DMS53 (cell line): ENCODE measurements around the gene STIM2.
A peak's percentile ranks its signal among the peaks of the same experiment; 100 is the strongest.
"Not testable (repeated sequence)": the region's sequence is repeated elsewhere in the genome, so short reads cannot be mapped to it uniquely, and the experiment has no call there.

Experiments used
- DNase-seq: peaks from one replicate; lab custom pipeline; 2025; lab: John Stamatoyannopoulos, UW

Gene STIM2

DNA sequence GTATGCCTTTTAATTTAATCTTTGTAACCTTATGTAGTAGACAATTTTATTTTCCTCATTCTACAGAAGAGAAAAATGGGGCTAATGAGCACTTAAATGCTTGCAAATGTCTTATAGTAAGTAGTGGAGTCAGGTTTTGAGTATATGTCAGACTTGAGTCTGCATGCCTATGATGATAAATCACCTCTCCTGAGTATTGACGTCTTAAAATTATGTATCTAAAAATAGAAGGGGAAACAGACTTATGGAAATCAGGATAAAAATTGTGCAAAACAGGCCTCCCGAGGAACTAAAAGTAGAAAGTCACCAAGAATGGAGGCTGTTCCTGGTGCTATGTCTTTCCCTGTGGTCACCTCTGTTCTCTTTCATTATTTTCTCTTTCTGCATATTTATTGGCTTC, 92.7 kb downstream of the STIM2 start:
- DNase-seq = no peak

GRCh38 chr4:26953770-26954423, 93.3 kb downstream of the STIM2 start:
- no peak for DNase-seq

DNA sequence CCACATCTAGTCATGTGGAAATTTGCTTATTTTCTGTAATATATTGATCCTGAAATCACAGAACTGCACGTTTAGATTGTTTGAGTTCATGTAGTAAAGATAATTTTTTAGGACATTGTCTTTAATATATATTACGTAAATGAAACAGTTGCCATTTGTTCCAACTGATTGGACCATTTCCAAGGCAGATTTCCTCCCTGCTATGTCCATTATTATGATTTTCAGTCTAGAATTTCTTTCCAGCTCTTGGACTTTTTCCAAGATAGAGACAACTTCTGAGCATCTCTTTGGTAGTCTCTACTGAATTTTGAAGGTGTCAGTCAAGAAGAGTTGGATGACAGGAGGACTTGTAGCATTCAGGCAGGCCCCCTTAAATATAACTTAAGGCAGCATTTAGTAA, 94.6 kb downstream of the STIM2 start:
- no peak for DNase-seq

DNA sequence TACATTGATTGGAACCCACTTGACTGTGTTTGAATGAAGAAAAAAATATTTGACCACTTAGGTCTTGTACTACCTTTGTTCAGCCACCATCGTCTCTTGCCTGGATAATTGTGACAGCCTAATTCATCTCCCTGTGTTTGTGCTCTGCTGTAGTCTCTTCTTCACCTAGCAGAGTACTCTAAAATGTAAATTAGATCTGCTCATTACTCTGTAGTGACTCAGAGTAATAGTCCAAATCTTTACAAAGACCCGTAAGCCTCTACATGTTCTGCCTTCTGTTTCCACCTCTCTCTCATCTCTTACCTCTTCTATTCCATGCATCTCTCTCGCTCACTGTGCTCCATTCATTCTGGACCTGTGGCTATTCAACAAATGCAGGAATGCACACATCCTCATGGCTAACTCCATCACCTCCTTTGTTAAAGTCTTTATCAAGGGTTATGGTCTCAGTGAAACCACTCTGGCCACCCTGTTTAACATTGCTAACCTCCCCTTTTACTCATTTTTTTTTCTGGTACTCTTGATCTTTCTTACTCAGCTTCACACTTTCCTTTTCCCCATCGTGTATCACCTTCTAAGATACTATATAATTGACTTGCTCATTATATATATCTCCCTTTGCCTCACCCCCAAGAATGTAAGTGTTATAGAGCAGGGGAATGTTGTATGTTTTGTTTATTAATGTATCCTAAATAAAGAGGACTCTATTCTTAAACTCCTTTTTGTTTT, 98.4 kb downstream of the STIM2 start:
- DNase-seq = no peak

- no peak for DNase-seq
Measured at GRCh38 chr4:26959654-26960047, 99.0 kb downstream of the STIM2 start.

DNA sequence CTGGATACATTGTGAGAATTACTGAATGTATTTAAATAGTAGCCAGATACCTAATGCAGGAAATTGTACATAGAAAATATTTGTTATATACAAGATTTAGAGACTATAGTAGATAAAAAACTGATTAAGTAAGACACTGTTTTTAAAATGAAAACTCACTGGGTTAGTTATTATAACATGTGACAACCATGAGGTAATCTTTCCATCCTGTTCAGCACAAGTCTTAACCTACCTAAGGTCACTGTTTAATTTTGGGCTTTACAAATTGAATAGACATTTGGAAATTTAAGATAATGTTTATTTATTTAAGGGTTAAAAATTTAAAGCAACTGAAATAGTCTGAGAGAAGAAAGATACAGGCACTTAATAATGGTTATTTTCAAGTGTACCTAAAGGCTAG, 102.1 kb downstream of the STIM2 start:
- DNase-seq = no peak

DNA sequence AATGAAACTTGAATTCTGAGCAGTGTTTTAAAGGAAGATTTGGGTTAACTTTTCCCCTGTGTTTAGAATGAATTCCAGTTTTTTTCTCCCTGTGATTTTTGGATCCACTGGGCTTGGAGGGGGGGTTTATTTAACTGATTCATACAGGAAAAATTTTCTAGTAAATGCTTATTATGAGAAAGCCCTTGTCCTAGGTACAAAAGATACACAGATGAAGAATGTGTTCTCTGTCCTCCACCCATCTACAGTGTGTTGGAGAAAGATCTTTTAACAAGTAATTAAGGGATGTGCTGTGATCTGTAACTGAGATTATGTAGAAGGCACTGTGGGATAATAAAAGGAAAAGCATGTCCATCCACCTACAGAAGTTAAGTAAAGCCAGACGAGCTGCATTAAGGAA, 103.9 kb downstream of the STIM2 start:
- no peak for DNase-seq

DNA sequence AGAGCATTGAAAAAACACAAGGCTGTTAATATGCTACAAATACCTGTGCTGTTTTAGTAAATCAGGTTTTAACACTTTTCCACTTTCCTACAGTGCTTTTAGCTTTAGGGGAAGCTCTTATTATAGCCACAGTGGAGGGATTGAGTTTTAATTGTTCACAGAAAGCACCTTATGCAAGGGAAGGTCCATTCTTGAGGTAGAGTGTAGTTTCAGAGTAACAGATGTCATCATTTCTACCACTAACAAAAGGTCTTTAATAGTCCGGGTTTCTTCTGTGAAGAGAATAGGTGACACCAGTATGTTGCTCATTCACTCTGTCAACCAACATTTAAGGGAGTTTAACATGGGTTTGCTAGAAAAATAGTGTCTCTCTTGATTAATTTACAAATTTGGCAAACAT, 104.4 kb downstream of the STIM2 start:
- no peak for DNase-seq

GRCh38 chr4:26975464-26976181, 115.0 kb downstream of the STIM2 start:
- DNase-seq = not testable (repeated sequence)

DNA sequence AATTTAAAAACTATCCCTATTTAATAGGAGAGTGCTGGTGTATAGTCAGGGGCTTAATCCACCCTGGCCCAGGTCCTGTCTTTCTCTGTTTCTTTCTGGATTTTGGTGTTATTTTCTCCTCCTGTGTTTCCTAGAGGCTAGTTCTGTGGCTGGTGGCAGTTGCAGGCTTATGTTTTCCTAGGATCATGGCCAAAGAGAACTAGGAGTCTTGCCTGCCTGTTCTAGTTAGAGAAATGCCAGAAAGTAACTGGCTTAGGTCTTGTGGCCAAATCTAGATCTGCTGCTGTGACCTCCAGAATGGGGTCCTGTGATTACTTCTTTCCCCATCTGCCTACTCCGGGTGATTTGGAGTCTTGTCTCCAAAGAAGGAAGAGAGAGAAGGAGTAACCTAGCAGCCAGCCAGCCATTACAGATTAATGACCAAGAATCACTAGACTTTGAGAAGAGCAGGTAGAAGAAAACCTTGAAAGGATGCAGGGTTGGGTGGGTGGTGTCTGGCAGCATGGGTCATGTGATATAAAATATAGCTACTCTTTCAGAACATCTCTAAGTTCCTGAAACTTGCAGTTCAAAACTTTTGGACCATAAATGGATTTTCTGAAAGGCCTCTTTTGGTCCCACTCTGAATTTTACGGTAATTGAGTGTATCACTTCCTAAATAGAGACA, 117.9 kb downstream of the STIM2 start:
- no peak for DNase-seq

GRCh38 chr4:26984896-26985295, 124.3 kb downstream of the STIM2 start:
- no peak for DNase-seq

GRCh38 chr4:26985873-26986272, 125.2 kb downstream of the STIM2 start:
- DNase-seq = no peak

DNA sequence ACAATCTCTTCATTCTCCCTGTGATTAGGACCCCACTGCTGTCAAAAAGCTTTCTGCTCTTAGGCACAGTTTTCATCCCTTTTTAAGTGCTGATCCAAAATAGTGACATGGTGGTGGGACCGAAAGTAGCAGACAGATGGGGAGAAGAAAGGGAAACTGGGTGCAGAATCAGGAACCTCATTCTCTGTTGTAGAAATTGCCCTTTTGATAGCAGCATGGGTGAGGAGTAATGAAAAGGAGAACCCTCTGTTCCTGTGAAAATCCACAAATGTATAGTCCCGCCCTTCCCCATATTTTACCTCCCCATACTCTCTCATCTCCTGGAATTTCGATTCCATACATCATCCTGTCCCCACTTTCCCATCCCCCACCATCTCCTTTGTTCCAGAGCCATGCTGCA, 126.5 kb downstream of the STIM2 start:
- DNase-seq = no peak

DNA sequence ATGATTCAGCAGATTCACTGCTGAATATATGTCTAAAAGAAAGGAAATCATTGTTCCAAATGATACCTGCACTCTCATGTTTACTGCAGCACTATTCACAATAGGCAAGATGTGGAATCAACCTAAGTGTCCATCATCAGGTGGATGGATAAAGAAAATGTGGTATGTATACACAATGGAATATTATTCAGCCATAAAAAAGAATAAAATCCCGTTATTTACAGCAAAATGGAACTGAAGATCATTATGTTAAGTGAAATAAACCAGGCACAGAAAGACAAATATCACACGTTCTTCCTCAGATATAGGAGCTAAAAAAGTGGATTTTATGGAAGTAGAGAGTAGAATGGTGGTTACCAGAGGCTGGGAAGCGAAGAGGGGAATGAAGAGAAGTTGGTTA, 130.4 kb downstream of the STIM2 start:
- DNase-seq = no peak

DNA sequence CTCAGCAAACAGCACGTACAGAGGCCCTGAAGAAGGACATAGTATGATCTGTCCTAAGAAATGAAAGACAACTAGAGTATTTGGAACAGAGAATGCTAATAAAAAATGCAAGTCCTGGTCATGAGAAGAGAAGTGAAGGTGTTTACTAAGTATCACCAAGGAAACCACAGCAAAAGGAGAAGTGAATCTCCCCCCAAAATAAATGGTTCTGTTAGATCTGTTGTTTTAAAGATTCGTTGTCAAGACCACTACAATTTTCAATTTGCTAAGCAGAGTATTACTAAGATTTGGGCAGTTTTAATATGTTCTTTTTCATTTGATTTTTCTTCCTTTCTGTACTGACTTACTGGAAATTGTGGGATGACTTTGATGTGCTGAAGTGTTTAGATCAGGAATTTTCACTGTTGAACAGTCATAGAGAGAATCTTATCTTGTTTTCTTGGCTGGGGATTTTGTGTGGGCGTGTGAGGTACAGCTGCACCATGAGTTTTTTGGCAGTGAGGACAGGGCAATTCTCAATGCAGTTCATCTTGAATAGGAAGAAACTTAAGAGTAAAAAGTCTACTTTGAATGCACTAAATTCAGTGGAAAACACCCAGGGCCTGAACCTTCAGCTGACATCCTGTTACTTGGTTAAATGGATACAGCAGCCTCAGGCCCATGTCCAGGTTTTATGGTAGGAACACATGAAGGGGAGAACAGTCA, 132.2 kb downstream of the STIM2 start:
- no peak for DNase-seq

GRCh38 chr4:26993539-26993938, 132.9 kb downstream of the STIM2 start:
- DNase-seq = no peak

DNA sequence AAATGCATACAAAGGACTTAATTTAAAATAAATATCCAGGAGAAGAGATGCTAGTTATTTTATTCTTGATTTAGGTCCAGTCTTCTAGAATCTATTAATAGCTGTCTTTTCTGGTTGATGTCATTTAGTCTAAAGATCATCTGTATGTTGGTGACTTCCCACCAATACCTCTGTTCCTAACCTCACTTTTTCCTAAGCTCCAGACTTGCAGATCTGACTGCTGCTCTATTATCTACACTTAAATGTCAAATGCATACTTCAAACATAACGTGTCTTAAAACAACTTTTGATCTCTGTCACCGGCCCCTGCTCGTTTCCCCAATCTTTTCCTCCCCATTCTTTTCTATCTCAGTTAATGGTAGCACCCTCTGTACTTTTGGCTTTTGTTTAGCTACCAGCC, 133.3 kb downstream of the STIM2 start:
- DNase-seq = no peak

- DNase-seq = no peak
Measured at GRCh38 chr4:26995316-26995715, 134.7 kb downstream of the STIM2 start.

GRCh38 chr4:26996745-26997144, 136.1 kb downstream of the STIM2 start:
- DNase-seq = no peak

DNA sequence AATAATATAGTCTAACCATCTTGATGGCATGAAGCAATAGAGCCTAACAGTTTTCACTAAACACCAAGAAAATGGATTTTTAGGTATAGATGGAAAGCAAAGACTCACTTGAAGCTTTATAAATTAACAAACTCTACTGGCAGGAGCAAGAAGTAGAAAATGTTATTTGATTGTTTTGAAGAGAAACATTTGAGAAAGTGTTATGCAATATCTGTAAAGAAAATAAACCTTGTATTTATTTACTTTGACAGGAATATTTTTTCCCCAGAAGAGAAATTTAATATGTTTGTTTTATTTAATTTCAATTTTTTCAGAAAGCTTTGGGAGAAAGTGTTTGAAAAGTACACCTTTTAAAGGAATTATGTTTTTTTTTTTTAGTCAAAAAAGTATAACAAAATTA, 139.0 kb downstream of the STIM2 start:
- no peak for DNase-seq

- no peak for DNase-seq
Measured at GRCh38 chr4:27000122-27000521, 139.5 kb downstream of the STIM2 start.

DNA sequence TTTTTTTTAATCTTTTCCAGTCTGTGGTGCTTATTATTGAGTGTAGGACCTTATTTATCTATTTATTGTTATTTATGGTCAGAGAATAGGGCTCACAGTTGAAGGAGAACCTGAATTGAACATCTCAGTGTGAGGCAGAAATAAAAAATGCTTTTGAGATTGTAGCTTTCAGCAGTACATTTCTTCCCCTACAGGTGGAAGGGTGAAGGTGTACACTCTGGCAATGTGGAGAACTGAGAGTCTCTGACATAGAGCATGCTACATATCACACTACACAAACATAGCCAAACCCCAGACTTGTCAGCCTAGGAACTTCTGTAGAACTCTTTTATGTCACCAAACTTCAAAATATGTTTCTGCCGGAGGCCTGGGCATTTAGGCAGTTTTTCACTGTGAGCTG, 140.2 kb downstream of the STIM2 start:
- peak; percentile 54 for DNase-seq
